ENCODE data around the gene ZFPM1.
"Not testable (repeated sequence)": the region's sequence is repeated elsewhere in the genome, so short reads cannot be mapped to it uniquely, and the experiment has no call there.

Gene ZFPM1

DNA sequence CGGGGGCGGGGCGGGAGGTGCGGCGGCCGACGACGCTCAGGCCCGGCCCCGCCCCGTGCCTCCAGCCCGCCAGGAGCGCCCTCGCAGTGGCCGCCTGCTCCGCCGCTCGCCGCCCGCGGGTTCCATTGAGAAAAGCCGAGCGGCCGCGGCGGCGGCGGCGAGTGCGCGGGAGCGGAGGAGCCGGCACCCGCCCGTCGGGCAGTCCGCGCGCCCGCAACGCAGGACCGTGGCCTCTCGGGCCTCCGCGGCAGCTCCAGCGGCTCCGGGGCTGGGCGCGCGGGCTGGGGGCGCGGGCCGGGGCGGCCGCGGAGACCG, at the start of gene ZFPM1:
Gene ZFPM1 (plus strand): TSS at position 64 of the 315 bp plus-strand sequence. CDS start 359 bp downstream, outside the sequence.
- no peak for DNase-seq

DNA sequence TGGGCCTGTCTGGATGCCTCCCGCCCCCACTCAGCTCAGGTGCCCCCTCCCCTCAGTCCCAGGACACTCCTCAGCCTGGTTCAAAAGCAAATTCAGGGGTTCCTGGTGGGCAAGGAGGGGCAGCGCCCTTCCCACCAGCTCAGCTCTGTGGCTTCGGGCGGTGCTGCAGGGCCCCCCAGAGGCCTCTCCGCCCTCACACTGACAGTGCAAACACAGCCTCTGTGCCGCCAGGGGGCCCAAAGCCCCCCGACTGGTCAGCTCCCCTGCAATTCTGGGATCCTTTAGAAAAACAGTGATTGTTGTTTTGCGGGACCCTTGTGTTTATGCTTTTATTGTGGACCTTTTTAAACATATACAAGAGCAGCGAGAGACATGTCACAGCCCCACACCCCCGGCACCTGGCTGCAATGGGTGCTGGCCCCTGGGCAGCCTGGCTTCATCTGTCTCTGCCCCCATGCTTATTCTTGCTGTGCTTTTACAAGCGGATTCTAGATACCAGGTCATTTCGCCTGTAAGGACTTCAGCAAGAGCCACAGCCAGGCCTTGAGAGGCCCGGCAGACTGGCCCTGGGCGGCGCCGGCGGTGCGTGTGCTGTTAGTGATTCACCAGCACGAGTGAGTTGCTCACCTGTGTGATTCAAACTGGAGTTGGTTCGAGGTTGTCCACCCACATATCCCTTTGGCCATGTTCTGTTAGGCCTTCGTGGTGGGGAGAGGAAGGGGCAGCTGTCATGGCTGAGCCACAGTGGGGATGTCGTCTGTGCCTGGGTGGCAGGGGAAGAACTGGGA, 49.1 kb upstream of the ZFPM1 start:
- DNase-seq: no peak

DNA sequence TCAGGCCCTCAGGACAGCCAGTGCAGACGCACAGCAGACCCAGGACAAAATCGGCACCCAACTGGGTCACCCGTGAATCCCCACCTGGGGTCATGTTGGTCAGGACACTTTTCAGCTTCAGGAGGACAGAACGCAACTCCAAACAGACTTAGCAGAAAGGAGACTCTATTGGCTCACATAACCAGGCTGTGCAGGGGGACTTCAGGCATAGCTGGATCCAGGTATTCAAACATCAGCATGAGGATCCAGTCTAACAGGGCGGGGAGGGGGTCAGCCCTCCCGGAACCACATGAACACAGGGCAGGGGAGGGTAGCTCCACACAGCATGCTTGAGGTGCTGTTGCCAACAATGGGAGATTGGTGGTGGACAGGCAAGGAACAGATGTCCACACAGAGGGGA, 48.3 kb upstream of the ZFPM1 start:
- DNase-seq: no peak

DNA sequence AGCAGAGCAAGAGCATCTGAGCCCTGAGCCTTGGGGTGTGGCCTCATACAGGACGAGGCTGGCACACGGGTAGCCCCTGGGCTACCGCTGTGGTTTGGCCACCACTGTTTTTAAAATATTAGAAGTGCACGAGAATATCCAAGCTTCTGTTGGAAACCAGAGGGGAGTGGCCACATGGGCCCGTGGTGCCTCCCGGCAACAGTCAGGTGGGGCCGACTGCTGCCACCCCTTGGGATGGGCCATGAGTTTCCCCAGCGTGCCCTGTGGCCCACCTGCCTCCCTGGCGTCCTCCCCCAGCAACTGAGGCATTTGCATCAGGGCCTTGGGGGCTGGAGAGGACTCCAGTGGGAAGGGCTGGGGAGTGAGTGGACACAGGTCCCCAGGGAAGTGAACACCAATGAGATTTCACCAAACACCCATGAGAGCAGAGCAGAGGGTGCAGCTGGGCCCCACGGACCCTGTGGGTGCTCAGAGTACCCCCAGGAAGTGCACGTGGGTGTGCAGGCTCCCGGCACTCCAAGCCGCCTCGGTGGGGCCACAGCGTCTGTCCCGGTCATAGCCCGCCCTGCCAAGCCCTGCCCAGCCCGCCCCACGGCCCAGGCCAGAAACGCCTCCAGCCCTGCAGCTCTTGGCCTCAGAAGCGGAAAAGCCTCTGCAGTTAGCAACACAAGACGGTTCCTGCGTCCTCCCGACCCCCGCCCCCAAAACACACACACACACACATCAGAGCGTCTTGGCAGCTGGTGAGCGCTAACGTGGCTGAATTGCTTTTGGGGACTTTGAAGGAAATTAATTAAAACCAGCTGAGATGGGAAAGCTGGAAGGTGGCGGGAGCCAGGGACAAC, 47.6 kb upstream of the ZFPM1 start:
- no peak for DNase-seq

DNA sequence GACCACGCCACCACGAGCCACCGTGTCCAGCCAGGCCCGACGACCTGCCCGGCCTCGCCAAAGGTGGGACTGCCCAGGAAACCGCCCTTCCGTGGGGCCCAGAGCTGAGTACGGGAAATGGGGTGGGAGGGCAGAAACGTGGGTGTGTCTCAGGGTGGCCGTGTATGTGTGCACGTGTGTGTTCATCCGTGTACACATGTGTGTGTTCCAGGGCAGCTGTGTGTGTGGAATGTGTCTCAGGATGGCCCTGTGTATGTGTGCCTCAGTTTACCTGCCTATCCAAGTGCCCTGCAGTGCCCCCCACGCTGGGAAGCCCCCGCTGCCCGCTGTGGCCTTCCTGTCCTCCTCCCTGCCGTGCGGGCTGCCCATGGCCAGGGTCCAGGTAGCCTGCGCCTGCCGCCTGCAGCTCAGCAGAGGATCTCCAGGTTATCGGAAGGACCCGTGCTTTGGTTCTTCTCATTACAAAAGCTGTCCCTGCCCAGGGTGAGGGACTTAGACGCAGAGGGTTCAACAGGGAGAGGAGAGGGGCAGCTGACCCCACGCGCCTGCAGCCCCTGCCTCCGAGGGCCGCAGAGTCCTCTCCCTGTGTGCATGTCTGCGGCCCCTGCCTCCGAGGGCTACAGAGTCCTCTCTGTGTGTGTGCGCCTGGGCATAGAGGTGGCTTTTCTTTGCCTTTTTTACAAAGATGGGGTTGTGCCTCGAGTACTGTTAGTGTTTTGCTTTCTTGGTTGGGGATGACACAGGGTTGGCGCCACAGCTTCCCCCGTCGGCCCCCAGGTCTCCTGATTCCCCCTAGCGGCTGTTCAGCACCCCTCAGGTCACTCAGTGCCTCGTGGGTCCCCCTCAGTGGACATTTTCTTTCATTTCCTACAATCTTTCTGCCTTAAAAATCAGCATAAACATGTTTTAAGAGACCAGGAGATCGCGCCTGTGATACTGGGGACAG, 46.7 kb upstream of the ZFPM1 start:
- no peak for DNase-seq

DNA sequence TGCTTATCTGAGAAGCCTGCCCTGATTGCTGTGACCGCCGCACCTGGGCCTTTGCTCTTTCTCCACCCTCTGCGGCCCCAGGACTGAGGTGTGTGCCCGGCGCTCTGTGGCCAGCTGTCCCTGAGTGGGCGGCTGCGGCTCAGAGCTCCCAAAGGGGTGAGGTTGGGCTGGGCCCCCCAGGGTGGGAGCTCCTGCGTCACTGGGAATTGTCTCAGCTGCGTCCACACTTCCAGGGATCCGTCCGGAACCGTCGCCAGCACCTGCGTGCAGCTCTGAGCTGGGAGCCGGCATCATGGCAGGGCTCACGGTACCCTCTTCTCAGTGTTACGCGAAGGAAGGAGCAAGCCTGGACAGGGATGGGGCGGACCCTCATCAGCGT, 46.0 kb upstream of the ZFPM1 start:
- no peak for DNase-seq

DNA sequence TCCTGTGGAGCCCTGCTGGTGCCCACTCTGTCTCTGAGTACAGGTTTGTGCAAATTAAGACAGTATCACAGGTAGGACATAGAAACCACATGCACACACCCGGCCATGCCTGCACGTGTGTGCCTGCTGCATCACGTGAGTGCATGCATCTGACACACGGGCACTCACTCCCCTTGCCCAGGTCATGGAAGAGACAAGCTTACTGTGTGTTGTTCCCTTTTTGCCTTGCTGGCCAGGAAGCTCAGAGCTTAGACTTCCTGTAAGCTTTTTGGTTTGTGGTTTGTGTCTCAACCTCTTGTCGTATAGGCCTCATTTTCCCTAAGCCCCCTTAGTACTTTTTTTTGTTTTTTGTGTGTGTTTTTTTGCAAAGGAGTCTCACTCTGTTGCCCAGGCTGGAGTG, 45.3 kb upstream of the ZFPM1 start:
- no peak for DNase-seq

DNA sequence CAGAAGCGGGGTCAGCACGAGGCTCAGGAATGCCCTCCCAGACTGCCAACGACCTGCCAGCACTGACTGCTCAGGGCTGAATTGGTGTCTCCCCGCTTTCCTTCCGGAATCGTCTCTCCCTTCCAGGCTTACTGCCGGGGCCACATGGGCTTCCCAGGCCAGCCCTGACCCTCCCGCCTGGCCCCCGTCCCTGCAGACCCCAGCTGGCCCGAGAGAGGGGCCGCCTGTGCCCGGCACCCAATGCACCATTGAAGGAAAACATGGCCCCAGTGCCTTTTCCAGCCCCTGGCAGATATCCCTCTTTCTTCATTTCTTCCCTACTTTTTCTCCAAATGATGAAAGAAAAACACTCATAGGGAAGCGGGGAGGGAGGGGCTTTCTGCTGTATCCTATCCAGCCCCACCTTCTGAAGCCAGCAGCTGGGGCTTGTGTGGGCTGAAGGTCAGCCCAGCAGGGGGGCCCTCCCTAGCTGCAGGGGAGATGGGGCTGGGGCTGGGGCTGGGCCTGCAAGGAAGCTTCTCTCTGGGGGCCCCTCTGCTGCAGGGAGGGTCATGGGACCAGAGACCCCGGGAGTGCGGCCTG, 44.4 kb upstream of the ZFPM1 start:
- DNase-seq: no peak

DNA sequence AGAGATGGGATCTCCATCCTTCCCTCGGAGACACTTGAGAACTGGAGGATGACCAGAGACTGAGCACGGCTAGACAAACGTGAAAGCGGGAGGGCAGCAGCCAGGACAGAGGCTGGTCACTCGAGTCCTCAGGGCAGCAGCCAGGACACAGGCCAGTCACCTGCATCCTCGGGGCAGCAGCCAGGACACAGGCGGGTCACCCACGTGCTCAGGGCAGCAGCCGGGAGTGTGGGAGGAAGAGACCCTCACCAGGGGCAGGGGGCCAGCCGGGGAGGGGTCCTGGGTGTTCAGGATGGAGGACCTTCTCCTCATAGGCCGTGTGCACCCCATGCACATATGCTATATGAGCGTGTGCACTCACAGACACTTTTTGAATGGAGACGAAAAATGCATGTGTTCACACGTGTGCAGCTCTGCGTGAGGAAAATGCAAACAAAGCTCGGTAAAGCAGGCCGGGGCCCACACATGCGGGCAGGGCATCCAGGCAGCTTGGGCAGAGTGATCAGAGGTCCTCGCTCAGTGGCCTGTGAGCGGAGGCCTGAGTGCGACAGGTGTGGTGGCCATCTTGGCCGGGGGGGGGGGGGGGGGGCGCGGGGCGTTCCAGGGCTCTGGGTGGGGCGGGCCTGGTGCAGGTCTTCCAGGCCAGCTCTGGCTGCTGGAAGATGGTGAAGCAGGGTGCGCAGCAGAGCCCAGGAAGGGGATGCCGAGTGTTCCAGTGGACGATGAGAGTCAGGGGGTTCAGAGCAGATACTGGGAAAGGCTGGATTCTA, 43.6 kb upstream of the ZFPM1 start:
- no peak for DNase-seq

DNA sequence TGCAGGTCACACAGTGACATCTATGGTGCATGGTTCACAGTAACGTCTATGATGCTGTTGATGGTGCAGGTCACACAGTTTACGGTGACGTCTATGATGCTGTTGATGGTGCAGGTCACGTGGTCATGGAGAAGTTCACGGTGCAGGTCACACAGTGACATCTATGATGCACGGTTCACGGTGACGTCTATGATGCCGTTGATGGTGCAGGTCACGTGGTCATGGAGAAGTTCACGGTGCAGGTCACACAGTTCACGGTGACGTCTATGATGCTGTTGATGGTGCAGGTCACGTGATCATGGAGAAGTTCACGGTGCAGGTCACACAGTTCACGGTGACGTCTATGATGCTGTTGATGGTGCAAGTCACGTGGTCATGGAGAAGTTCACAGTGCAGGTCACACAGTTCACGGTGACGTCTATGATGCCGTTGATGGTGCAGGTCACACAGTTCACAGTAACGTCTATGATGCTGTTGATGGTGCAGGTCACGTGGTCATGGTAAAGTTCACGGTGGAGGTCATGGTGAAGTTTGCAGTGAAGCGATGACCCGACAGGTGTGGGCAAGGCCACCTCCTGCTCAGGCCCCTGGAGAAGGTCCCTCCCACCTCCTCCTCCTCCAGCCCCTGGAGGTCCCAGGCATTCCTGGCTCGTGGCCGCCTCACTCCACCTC, 42.6 kb upstream of the ZFPM1 start:
- not testable (repeated sequence) for DNase-seq

DNA sequence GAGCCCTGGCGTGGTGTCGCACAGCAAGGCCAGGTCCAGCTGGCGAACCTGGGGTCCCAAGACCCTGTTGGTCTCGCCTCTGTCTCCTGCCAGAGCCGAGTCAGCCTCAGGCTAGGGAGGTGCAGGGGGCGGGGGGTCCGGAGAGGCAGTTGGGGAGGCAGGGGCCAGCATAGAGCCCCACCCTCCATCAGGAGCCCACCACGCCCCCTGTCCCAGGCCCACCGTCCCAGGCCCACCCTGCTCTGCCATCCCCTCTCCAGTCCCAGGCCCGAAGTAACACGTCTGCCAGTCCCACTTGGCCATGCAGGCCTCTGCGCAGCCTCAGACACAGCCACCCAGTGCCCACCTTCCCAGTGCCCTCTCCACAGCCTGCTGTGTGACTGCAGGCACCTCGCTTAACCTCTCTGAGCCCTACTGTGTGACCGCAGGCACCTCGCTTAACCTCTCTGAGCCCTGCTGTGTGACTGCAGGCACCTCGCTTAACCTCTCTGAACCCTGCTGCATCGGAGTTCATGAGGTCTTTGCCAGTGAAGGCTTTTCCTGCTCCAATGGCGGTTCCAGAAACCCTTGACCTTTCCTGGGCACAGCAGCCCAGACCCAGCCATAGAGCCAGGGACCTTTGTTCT, 41.0 kb upstream of the ZFPM1 start:
- DNase-seq: no peak

DNA sequence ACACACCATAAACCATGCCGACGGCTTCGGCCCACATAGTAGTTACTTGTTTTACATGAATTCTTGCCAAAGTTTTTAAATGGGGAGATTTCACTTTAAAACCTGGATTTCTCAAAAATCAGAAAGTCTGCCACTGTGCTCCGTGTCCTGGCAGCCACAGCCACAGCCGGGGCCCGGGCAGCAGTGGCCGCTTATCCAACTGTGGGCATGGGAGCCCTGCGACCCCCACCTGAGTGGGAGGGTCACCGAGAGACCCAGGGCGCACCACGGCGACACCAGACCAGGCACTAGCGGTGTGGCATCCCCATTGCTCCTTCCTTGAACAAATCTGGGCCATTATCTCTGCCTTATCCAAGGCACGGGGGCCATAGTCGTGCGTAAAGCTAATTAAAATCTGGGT, 40.3 kb upstream of the ZFPM1 start:
- no peak for DNase-seq

DNA sequence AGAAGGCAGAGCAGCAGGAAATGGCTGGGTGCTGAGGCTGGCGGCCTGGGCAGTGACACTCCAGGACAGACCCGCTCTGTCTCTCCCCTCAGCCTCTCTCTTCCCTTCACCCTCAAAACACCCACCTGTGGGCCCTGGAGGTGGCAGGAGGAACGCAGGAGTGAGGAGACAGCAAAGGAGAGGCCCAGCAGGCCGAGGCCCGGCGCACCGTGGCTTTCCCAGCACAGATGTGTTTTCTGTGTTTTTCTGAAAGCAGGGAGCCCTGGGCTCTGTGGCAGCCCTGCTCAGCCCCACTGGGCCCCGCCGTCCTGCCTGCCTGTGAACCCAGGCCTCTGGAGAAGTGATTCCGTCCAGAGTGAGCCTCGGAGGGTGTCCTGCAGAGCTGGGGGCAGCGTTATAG, 39.8 kb upstream of the ZFPM1 start:
- DNase-seq: no peak

DNA sequence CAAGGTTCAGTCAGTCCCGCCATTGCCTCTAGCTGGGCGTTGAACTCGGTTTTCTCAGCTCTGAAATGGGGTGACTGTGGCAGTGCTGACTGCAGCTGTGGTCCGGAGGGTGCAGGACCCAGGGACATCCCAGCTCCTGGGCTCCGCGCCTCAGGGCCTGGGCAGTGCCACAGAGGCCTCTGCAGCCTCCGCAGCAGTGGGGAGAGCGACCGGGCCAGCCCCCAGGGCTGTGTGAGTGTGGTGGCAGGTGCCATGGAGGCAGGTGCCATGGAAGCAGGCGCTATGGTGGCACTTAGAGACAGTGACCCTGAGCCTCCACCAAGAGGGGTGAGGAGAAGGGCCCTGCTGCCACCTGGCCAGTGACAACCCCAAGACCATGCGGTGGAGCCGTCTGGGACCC, 39.4 kb upstream of the ZFPM1 start:
- DNase-seq: no peak

DNA sequence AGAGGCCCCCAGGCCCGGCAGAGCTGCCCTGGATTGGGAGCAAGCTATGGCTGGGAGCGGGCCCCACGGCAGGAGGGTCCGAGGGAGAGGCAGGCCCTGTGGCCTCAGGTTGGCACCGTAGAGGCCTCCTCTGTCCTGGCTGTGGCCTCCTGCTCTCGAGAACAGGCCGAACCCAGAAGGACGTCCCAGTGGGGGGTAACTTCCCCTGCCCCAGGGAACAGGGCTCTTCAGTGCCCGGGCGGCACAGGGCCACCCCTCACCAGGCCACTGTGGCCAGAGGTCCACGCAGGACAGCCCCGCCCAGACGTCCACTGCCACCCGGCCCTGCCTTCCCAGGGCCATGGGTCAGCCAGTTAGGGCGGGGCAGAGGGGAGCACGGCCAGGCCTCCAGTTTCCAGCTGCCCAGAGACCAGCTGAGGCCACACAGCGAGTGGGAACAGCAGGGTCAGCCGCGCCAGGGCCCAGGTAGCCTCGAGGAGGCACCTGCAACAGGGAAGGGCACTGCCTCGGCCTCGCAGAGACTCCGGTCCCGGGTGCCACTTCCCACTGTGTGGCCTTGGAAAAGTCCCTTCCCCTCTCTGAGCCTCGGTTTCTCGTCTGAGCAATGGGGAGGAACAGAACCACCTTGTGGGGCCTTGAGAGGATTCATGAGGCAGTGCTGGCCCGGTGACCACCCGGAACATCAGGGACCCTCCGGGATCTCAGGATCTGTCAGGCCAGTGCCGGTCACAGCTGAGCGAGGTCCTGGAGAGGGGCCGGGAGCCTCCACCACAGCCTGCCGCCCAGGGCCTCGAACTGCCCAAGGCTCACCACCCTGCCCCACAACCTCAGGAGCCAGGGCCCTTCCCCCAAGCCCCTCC, 38.3 kb upstream of the ZFPM1 start:
- DNase-seq: no peak

DNA sequence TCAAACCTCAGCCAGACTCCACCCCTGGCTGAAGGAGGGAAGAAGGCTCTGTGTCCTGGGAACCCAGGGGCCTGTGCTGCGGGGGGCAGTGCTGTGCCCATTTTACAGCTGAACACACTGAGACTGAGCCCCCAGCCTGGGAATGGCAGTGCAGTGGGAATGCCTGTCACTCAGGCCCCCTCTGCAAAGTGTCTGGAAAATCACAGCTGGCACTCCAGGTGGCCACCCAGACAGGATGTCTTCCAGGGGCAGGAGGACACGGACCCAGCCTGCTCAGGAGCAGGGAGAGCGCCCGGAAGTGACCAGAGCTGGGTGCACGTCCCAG, 37.7 kb upstream of the ZFPM1 start:
- DNase-seq: no peak

DNA sequence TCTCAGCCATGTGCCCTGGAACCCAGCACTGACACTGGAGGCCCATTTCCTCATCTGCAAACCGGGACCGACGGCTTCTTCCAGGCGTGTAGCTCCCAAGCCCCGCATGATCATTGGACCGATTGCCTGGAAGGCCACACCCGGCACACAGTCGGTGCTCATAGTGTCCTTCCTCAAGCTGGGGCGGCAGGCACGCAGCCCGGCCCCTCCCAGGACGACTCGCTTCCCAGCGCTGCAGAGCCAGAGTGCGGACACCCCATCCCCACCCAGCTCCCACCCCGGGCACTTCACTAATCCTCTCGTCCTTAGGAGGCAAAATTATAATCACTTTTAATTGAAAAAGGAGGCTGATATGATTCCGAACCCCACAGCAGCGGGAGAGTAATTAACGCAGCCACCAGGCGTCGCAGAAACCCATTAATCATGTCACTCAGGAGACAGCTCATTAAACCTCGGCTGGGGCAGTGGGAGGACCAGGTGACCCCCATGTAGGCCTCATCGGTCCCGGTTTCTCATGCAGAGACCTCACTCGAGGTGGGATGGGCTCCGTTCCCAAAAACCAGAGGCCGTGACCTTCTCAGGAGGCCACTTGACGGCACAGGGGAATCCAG, 37.3 kb upstream of the ZFPM1 start:
- DNase-seq: no peak

DNA sequence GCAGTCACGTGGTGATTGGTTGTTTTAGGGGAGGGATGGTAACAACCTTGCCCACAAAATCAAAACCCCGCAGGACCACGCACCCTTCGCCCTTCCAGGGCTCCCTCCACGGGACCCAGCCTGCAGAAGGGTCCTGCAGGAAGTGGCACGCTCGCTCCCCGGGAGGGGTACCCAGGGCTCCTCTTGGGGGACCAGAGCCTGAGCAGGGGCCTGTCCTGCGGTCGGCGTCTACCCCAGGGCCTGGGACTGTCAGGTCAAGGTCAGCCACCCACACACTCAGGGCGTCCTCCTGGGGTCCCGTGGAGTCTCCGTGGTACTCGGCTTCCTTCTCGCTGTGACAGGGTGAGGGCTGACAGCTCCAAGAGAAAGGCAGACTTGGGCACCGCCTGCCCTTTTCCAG, 36.4 kb upstream of the ZFPM1 start:
- no peak for DNase-seq

DNA sequence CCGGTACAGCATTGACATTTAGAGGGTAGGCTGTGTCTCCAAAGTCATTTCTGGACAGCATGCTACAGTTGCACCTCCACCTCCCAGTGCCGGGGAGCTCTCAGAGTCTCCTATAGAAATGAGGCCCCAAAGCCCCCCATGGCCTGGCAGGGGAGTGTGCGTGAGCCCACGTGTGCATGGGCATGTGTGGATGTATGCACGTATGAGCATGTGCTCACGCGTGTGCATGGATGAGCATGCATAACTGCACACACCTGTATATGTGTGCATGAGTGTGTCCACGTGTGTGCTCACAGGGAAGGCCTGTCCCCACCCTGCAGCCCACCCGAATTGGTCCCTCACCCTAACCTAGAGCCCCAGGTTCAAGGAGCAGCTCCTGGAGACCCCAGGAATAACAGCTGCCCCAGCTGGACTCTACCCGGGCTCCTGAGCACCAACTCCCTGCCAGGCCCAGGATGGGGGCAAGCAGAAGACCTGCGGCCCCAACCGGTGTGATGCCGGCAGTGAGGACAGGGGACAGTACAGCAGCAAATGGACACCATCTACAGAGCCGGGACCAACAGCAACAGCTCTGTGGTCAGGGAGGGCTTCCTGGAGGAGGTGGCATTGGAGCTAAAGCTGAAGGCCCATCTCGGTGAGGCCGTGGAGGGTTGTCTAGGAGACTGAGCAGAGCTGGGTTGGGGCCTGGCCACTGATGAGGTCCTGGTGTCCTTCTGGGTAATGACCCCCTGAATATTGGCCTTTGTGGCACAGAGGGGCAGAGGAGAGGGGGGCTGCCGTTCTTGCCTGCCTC, 35.2 kb upstream of the ZFPM1 start:
- DNase-seq: no peak

Measured in activated CD4-positive, CD25-positive, alpha-beta regulatory T cell (primary cell).